LNCaP clone FGC (cell line): ENCODE data around the gene ZNF724.
"Not testable (repeated sequence)": the region's sequence is repeated elsewhere in the genome, so short reads cannot be mapped to it uniquely, and the experiment has no call there.

Experiments used
- DNase-seq: peaks from one replicate; pipeline ENCODE4 v3.0.0-alpha.2; 2011; ENCODE audit warnings: low read depth
- H3K4me3 ChIP-seq: 2 replicates; pipeline ENCODE4 v1.5.1; 2011; ENCODE audit warnings: mild to moderate bottlenecking, low read depth, low read length, control low read depth
- CTCF ChIP-seq: IDR thresholded peaks from 2 replicates; pipeline ENCODE4 v1.5.1; 2012; ENCODE audit warnings: mild to moderate bottlenecking; ENCODE audit not compliant: control insufficient read depth, insufficient read depth; ENCODE audit errors: extremely low read depth

ZNF724 gene

GRCh38 chr19:23281663-23282276 lies 31.6 kb upstream of the ZNF724 start:
- DNase-seq = no peak
- no peak overlapping the region for H3K4me3 ChIP-seq
- TF ChIP-seq CTCF = no peak

DNA sequence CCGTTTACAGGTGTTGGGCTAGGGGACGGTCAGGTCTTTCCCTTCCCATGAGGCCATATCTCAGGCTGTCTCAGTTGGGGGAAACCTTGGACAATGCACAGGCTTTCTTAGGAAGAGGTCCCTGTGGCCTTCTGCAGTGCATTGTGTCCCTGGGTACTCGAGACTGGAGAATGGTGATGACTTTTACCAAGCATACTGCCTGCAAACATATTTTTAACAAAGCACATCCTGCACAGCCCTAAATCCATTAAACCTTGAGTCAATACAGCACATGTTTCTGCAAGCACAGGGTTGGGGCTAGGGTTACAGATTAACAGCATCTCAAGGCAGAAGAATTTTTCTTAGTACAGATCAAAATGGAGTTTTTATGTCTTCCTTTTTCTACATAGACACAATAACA lies 27.9 kb upstream of the ZNF724 start:
- DNase-seq, H3K4me3 ChIP-seq: not testable (repeated sequence)

- peak; percentile 82 for DNase-seq
- peak; percentile 30; the same call in 1 of the 2 replicates for TF ChIP-seq CTCF
- H3K4me3 ChIP-seq = peak overlapping the region; percentile 76
Observed at GRCh38 chr19:23273590-23274412, 23.6 kb upstream of the ZNF724 start.

DNA sequence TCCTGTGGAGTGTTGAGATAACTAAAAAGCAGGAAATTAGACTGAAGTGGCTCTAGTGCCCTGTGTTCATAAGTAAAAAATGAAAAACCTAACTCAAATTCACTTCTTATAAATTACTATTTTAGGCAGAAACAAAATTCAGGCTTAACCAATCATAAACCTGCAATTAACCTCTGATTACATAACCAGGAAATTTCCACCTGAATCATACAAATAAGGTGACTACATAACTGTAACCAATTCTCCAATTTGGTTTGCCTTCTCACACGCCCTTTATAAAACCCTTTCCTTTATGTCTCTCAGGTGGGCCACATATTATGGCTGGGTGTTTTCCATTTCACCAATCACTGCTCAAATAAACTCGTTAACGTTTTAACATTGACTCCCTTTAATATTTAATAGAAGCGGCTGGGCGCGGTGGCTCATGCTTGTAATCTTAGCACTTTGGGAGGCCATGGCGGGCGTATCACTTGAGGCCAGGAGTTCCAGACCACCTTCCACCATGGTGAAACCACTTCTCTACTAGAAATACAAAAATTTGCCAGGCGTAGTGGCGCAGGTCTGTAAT lies 22.9 kb upstream of the ZNF724 start:
- TF ChIP-seq CTCF = no peak
- no peak for DNase-seq
- H3K4me3 ChIP-seq = peak overlapping the region; percentile 76

DNA sequence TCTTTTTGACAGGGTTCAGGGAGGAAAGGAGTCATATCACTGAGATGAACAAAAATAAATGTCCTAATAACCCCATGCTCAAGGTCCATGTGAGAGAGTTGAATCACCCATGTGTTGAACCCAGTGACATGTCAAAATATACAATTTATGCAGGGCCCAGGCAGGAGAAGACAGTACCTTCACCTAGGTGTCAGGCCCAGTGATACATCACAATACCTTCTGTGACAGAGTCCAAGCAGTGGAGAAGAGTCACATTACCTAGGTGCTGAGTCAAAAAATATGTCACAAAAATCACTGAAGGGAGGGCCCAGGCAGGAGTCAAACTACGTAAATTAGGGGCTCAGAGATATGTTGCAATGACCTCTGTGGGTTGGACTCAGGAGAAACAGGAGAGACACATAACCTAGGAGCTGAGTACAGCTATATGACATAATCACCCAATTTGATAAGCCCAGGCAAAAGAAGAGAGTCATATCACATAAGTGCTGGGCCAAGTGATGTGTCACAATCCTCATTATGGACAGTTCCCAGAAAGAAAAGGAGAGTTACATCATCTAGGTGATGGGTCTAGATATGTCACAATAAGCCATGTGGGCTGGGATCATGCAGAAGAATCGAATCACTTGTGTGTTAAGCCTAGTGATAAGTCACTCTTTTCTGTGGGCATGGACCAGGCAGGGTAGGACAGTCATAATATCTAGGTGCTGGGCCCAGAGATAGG lies 13.8 kb upstream of the ZNF724 start:
- TF ChIP-seq CTCF = no peak
- no peak for DNase-seq
- no peak overlapping the region for H3K4me3 ChIP-seq

DNA sequence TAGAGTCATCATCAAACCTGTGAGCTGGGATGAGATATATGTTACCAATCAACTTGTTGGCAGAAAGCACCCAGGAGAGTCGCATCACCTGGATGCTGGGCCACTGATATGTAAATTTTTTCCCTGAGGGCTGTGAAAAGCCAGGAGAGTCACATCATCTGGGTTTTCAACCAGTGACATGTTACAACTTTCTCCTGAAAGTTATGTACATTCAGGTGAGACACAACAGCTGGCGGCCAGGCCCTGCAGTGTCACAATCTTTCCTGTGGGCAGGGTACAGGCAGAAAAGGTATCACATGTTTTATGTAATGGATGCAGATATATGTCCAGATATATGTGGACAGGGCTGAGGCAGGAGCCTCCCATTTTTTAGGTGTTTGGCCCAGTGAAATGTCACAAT lies 13.2 kb upstream of the ZNF724 start:
- TF ChIP-seq CTCF = no peak
- H3K4me3 ChIP-seq = no peak overlapping the region
- no peak for DNase-seq

GRCh38 chr19:23262920-23263319 lies 12.7 kb upstream of the ZNF724 start:
- no peak overlapping the region for H3K4me3 ChIP-seq
- TF ChIP-seq CTCF = no peak
- no peak for DNase-seq
